ENCODE measurements around the gene PRELP.

- TF ChIP-seq CTCF (IDR thresholded peaks at IDR 0.05) (no peak), ZFX (IDR thresholded peaks at IDR 0.05; ENCODE audit: borderline replicate concordance) (no peak)
These were observed 53.6 kb downstream of the PRELP start for GRCh38 chr1:203528976-203529835.
